ENCODE data around the gene REX1BD. TPM values are rescaled to one million over a fixed set of nuclear protein-coding genes. Genes with fewer than 3 reads are reported as not detected.

REX1BD gene
- total and polyA plus RNA-seq, 4 donors: 25.9 to 71.9 (median 51.4) TPM

DNA sequence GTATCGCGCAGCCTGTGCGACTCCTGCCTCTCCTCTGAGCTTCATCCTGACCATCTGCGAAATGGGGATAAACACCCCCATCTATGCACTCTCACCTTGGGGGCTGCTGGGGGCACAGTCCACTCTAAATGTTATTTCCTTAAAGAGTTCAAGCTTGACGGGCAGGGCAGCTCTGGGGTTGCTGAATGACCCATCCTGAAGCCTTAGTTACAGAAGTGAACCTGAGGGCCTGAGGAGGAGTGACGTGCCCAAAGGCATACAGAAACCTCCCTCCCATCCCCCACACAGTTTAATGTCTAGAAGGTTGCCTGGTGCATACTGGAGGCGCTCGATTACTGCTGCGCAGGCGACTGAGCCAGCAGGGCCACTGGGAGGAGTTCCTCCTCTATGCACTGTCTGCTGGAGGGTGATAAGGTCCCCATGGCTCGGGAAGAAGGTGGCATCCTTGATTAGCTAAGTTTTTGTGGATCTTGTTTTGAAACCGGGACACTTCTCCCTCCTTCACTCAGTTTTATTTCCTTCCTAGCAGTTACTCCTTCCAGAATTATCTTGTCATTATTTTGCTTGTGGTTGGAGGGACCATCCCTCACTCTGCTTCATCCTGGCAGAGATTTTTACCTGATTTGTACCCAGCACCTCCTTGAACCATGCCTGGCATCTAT, 44.7 kb upstream of the REX1BD start:
- no peaks in the 10 kb centered on the region for H3K9me3 ChIP-seq (ENCODE audit: control insufficient read depth in 4 of 4, low read length in 3 of 4)
- H3K27me3 ChIP-seq (ENCODE audit: control insufficient read depth in 4 of 4, insufficient read depth in 4 of 4, low read length in 3 of 4): no peaks in the 10 kb centered on the region
- WGBS: 24% methylated on average over 12 of the region's 12 CpGs
- peak overlapping the region; percentile 5 to 72 for H3K9ac ChIP-seq (ENCODE audit: low read depth in 1 of 2, low read length in 2 of 2)
- peaks cover 6 to 17% (median 10%) of the 10 kb centered on the region in 4 donors for H3K4me1 ChIP-seq (ENCODE audit: control insufficient read depth in 4 of 4, insufficient read depth in 4 of 4, low read length in 3 of 4)
- H3K36me3 ChIP-seq (ENCODE audit: control insufficient read depth in 4 of 4, insufficient read depth in 3 of 4, low read depth in 1 of 4, low read length in 3 of 4): peaks cover 0 to 12% (median 6%) of the 10 kb centered on the region in 4 donors
- DNase-seq (ENCODE audit: low spot score): peak; percentile 86
- TF ChIP-seq, protein P1, sequence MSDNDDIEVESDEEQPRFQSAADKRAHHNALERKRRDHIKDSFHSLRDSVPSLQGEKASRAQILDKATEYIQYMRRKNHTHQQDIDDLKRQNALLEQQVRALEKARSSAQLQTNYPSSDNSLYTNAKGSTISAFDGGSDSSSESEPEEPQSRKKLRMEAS (IDR thresholded peaks at IDR 0.05): no peak
- TF ChIP-seq HNF4A (conservative IDR thresholded peaks at IDR 0.05): no peak
- peak overlapping the region; percentile 3 to 47 for H3K27ac ChIP-seq (ENCODE audit: low read depth in 1 of 2, low read length in 2 of 2)
- H3K4me3 ChIP-seq (ENCODE audit: low read depth in 1 of 3, low read length in 3 of 3): peak overlapping the region in 1 of 3 donors; percentile 97

DNA sequence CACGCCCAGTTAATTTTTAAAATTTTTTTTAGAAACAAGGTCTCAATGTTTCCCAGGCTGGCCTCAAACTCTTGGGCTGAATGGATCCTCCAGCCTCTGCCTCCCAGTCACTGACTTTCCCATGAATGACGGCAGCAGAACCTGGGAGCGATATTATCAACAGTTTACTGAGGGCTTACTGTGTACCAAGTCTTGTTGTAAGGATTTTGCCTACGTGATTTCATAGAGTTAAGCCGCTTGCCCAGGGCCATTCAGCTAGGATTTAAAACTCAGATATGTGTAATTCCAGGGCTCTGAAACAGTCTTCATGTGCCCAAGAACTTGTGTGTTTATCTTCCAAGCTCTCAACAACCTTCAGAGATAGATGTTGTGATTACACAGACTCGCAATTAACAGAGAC, 37.0 kb upstream of the REX1BD start:
- no peak overlapping the region for H3K27ac ChIP-seq (ENCODE audit: low read depth in 1 of 2, low read length in 2 of 2)
- TF ChIP-seq, protein P2, sequence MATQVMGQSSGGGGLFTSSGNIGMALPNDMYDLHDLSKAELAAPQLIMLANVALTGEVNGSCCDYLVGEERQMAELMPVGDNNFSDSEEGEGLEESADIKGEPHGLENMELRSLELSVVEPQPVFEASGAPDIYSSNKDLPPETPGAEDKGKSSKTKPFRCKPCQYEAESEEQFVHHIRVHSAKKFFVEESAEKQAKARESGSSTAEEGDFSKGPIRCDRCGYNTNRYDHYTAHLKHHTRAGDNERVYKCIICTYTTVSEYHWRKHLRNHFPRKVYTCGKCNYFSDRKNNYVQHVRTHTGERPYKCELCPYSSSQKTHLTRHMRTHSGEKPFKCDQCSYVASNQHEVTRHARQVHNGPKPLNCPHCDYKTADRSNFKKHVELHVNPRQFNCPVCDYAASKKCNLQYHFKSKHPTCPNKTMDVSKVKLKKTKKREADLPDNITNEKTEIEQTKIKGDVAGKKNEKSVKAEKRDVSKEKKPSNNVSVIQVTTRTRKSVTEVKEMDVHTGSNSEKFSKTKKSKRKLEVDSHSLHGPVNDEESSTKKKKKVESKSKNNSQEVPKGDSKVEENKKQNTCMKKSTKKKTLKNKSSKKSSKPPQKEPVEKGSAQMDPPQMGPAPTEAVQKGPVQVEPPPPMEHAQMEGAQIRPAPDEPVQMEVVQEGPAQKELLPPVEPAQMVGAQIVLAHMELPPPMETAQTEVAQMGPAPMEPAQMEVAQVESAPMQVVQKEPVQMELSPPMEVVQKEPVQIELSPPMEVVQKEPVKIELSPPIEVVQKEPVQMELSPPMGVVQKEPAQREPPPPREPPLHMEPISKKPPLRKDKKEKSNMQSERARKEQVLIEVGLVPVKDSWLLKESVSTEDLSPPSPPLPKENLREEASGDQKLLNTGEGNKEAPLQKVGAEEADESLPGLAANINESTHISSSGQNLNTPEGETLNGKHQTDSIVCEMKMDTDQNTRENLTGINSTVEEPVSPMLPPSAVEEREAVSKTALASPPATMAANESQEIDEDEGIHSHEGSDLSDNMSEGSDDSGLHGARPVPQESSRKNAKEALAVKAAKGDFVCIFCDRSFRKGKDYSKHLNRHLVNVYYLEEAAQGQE (IDR thresholded peaks at IDR 0.05): no peak
- TF ChIP-seq HNF4A (conservative IDR thresholded peaks at IDR 0.05): no peak
- TF ChIP-seq TAF1 (conservative IDR thresholded peaks at IDR 0.05): no peak
- TF ChIP-seq RXRA (IDR thresholded peaks at IDR 0.05): no peak
- TF ChIP-seq, protein P3, sequence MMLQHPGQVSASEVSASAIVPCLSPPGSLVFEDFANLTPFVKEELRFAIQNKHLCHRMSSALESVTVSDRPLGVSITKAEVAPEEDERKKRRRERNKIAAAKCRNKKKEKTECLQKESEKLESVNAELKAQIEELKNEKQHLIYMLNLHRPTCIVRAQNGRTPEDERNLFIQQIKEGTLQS (IDR thresholded peaks at IDR 0.05): no peak
- TF ChIP-seq FOXA1 (IDR thresholded peaks at IDR 0.05): no peak
- no peak for TF ChIP-seq RAD21 (IDR thresholded peaks at IDR 0.05)
- TF ChIP-seq, protein P1 (IDR thresholded peaks at IDR 0.05): no peak
- TF ChIP-seq, protein P4, sequence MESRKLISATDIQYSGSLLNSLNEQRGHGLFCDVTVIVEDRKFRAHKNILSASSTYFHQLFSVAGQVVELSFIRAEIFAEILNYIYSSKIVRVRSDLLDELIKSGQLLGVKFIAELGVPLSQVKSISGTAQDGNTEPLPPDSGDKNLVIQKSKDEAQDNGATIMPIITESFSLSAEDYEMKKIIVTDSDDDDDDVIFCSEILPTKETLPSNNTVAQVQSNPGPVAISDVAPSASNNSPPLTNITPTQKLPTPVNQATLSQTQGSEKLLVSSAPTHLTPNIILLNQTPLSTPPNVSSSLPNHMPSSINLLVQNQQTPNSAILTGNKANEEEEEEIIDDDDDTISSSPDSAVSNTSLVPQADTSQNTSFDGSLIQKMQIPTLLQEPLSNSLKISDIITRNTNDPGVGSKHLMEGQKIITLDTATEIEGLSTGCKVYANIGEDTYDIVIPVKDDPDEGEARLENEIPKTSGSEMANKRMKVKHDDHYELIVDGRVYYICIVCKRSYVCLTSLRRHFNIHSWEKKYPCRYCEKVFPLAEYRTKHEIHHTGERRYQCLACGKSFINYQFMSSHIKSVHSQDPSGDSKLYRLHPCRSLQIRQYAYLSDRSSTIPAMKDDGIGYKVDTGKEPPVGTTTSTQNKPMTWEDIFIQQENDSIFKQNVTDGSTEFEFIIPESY (IDR thresholded peaks at IDR 0.05): no peak
- no peaks in the 10 kb centered on the region for H3K36me3 ChIP-seq (ENCODE audit: control insufficient read depth in 4 of 4, insufficient read depth in 3 of 4, low read depth in 1 of 4, low read length in 3 of 4)
- H3K4me1 ChIP-seq (ENCODE audit: control insufficient read depth in 4 of 4, insufficient read depth in 4 of 4, low read length in 3 of 4): no peaks in the 10 kb centered on the region
- H3K27me3 ChIP-seq (ENCODE audit: control insufficient read depth in 4 of 4, insufficient read depth in 4 of 4, low read length in 3 of 4): no peaks in the 10 kb centered on the region
- no peak overlapping the region for H3K9ac ChIP-seq (ENCODE audit: low read depth in 1 of 2, low read length in 2 of 2)
- H3K9me3 ChIP-seq (ENCODE audit: control insufficient read depth in 4 of 4, low read length in 3 of 4): no peaks in the 10 kb centered on the region
- DNase-seq (ENCODE audit: low spot score): no peak
- H3K4me3 ChIP-seq (ENCODE audit: low read depth in 1 of 3, low read length in 3 of 3): no peak overlapping the region
- WGBS: 71% methylated on average over 6 of the region's 6 CpGs

All from liver (tissue), 9 donors.